Activated effector memory CD4-positive, alpha-beta T cell treated with Interleukin-2 at 50 U/mL for 16 hours (primary cell): ENCODE results near the gene PATL1.
A peak's percentile ranks its signal among the peaks of the same experiment; 100 is the strongest.
"Not testable (repeated sequence)": the region's sequence is repeated elsewhere in the genome, so short reads cannot be mapped to it uniquely, and the experiment has no call there.

Experiments
- DNase-seq: peaks from one replicate; pipeline ENCODE4 v3.0.0-alpha.2; 2020

PATL1 gene

GRCh38 chr11:59673291-59673690 is 4.5 kb upstream of the PATL1 start:
- no peak for DNase-seq

GRCh38 chr11:59671471-59671870 is 2.6 kb upstream of the PATL1 start:
- DNase-seq = no peak

- no peak for DNase-seq
Measured at GRCh38 chr11:59669611-59670009, 773 bp upstream of the PATL1 start.

- no peak for DNase-seq
Measured at GRCh38 chr11:59668188-59668949, 468 bp downstream of the PATL1 start.

- no peak for DNase-seq
Measured at GRCh38 chr11:59667812-59668187, 1.0 kb downstream of the PATL1 start.

GRCh38 chr11:59666969-59667368 is 1.9 kb downstream of the PATL1 start:
- DNase-seq = no peak

GRCh38 chr11:59660621-59661020 is 8.2 kb downstream of the PATL1 start:
- no peak for DNase-seq

GRCh38 chr11:59659981-59660380 is 8.9 kb downstream of the PATL1 start:
- DNase-seq = no peak

GRCh38 chr11:59658036-59658435 is 10.8 kb downstream of the PATL1 start:
- no peak for DNase-seq

- no peak for DNase-seq
Measured at GRCh38 chr11:59654893-59655292, 13.9 kb downstream of the PATL1 start.

- DNase-seq = no peak
Measured at GRCh38 chr11:59647245-59647980, 21.4 kb downstream of the PATL1 start.

- DNase-seq = no peak
Measured at GRCh38 chr11:59644528-59644927, 24.3 kb downstream of the PATL1 start.

GRCh38 chr11:59643390-59643789 is 25.4 kb downstream of the PATL1 start:
- no peak for DNase-seq

- no peak for DNase-seq
Measured at GRCh38 chr11:59641156-59641555, 27.7 kb downstream of the PATL1 start.

- no peak for DNase-seq
Measured at GRCh38 chr11:59630493-59630892, 38.3 kb downstream of the PATL1 start.

- no peak for DNase-seq
Measured at GRCh38 chr11:59629996-59630395, 38.8 kb downstream of the PATL1 start.

GRCh38 chr11:59626969-59627368 is 41.9 kb downstream of the PATL1 start:
- not testable (repeated sequence) for DNase-seq

GRCh38 chr11:59625703-59626102 is 43.1 kb downstream of the PATL1 start:
- no peak for DNase-seq

- no peak for DNase-seq
Measured at GRCh38 chr11:59617876-59618275, 51.0 kb downstream of the PATL1 start.

GRCh38 chr11:59616396-59616982 is 52.3 kb downstream of the PATL1 start:
- no peak for DNase-seq

- DNase-seq = peak; percentile 96
Measured at GRCh38 chr11:59615637-59616395, 53.0 kb downstream of the PATL1 start, which contains the start of gene OSBP. OSBP (minus strand) TSS chr11:59615774; CDS start chr11:59615664, 110 bp downstream.

- peak; percentile 54 for DNase-seq
Measured at GRCh38 chr11:59615120-59615636, 53.7 kb downstream of the PATL1 start.
